ENCODE data around the gene EOLA2. TPM values are rescaled to one million over a fixed set of nuclear protein-coding genes. Genes with fewer than 3 reads are reported as not detected.

The EOLA2 gene
- total RNA-seq, 1 experiment from 2014 or later, result 41.2 TPM

DNA sequence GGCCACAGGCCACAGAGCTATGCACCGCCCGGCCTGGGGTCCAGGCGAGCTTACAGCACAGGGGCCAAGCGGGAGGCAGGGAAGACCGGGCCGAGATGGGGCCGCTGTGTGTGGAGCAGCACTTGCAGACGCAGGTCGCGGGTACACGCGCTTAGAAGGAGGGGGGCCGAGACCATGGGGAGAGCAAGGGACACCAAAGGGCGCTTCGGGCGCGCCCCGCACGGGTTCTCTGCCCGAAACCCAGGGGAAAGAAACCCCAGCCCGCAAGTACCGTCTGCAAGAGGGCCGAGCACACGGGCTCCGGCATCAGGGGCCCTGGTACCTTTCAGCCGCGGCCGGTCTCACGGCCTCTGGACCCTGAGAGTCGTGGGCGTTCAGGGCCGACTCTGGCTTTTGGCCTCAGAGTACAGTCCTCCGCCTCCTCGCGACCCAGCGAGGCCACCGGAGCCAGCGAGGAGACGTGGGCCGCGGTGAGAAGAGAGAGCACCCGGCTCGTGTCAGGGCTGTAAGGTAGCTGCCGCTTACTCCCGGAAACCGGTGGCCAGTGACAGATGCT, 342 bp downstream of the EOLA2 start:
- H3K4me1 Mint-ChIP-seq, result 0 out of 2 replicates have a peak, but pooled peaks cover 2% of the 10 kb centered on the region
- ChIA-PET CTCF (interaction anchor here (0.6 to 3.7 kb wide), 16 partner anchors 12 to 746 kb away, joined by 3 to 22 read pairs (median 4); partner anchors contain the start of genes EOLA1, MAGEA8 and MTM1), POLR2A (interaction anchor here (0.6 kb wide), 1 partner anchor 397 kb away, joined by 4 read pairs; the partner anchor contains the start of gene EOLA1)
- DNase-seq (ENCODE audit: low spot score) (no peak), ATAC-seq (no peak)
- peak overlapping the region; percentile 77 for H3K4me3 Mint-ChIP-seq
- peak overlapping the region; percentile 99 for H3K27ac Mint-ChIP-seq
- no peaks in the 10 kb centered on the region for H3K27me3 Mint-ChIP-seq (ENCODE audit: low read depth)
- no peaks in the 10 kb centered on the region; the same call in 1 of the 2 replicates for H3K36me3 Mint-ChIP-seq
- no peaks in the 10 kb centered on the region for H3K9me3 Mint-ChIP-seq
- no peak for TF ChIP-seq NR2C2 (CRISPR knock-in tag; IDR thresholded peaks at IDR 0.05)
- TF ChIP-seq, protein P1, sequence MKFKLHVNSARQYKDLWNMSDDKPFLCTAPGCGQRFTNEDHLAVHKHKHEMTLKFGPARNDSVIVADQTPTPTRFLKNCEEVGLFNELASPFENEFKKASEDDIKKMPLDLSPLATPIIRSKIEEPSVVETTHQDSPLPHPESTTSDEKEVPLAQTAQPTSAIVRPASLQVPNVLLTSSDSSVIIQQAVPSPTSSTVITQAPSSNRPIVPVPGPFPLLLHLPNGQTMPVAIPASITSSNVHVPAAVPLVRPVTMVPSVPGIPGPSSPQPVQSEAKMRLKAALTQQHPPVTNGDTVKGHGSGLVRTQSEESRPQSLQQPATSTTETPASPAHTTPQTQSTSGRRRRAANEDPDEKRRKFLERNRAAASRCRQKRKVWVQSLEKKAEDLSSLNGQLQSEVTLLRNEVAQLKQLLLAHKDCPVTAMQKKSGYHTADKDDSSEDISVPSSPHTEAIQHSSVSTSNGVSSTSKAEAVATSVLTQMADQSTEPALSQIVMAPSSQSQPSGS (CRISPR knock-in tag; IDR thresholded peaks at IDR 0.05; ENCODE audit: borderline replicate concordance, low read depth), result no peak
- TF ChIP-seq, protein P2, sequence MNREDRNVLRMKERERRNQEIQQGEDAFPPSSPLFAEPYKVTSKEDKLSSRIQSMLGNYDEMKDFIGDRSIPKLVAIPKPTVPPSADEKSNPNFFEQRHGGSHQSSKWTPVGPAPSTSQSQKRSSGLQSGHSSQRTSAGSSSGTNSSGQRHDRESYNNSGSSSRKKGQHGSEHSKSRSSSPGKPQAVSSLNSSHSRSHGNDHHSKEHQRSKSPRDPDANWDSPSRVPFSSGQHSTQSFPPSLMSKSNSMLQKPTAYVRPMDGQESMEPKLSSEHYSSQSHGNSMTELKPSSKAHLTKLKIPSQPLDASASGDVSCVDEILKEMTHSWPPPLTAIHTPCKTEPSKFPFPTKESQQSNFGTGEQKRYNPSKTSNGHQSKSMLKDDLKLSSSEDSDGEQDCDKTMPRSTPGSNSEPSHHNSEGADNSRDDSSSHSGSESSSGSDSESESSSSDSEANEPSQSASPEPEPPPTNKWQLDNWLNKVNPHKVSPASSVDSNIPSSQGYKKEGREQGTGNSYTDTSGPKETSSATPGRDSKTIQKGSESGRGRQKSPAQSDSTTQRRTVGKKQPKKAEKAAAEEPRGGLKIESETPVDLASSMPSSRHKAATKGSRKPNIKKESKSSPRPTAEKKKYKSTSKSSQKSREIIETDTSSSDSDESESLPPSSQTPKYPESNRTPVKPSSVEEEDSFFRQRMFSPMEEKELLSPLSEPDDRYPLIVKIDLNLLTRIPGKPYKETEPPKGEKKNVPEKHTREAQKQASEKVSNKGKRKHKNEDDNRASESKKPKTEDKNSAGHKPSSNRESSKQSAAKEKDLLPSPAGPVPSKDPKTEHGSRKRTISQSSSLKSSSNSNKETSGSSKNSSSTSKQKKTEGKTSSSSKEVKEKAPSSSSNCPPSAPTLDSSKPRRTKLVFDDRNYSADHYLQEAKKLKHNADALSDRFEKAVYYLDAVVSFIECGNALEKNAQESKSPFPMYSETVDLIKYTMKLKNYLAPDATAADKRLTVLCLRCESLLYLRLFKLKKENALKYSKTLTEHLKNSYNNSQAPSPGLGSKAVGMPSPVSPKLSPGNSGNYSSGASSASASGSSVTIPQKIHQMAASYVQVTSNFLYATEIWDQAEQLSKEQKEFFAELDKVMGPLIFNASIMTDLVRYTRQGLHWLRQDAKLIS (CRISPR knock-in tag; IDR thresholded peaks at IDR 0.05; ENCODE audit: borderline replicate concordance), result no peak
- TF ChIP-seq RORB (CRISPR knock-in tag; IDR thresholded peaks at IDR 0.05), result no peak
- TF ChIP-seq, protein P3, sequence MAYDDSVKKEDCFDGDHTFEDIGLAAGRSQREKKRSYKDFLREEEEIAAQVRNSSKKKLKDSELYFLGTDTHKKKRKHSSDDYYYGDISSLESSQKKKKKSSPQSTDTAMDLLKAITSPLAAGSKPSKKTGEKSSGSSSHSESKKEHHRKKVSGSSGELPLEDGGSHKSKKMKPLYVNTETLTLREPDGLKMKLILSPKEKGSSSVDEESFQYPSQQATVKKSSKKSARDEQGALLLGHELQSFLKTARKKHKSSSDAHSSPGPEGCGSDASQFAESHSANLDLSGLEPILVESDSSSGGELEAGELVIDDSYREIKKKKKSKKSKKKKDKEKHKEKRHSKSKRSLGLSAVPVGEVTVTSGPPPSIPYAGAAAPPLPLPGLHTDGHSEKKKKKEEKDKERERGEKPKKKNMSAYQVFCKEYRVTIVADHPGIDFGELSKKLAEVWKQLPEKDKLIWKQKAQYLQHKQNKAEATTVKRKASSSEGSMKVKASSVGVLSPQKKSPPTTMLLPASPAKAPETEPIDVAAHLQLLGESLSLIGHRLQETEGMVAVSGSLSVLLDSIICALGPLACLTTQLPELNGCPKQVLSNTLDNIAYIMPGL (CRISPR knock-in tag; IDR thresholded peaks at IDR 0.05), result no peak
- TF ChIP-seq ZNF396 (CRISPR knock-in tag; IDR thresholded peaks at IDR 0.05; ENCODE audit: borderline replicate concordance), result no peak
- TF ChIP-seq IRF2 (CRISPR knock-in tag; IDR thresholded peaks at IDR 0.05; ENCODE audit: borderline replicate concordance, low read depth), result no peak
- TF ChIP-seq TEAD1 (CRISPR knock-in tag; IDR thresholded peaks at IDR 0.05), result no peak
- TF ChIP-seq, protein P4, sequence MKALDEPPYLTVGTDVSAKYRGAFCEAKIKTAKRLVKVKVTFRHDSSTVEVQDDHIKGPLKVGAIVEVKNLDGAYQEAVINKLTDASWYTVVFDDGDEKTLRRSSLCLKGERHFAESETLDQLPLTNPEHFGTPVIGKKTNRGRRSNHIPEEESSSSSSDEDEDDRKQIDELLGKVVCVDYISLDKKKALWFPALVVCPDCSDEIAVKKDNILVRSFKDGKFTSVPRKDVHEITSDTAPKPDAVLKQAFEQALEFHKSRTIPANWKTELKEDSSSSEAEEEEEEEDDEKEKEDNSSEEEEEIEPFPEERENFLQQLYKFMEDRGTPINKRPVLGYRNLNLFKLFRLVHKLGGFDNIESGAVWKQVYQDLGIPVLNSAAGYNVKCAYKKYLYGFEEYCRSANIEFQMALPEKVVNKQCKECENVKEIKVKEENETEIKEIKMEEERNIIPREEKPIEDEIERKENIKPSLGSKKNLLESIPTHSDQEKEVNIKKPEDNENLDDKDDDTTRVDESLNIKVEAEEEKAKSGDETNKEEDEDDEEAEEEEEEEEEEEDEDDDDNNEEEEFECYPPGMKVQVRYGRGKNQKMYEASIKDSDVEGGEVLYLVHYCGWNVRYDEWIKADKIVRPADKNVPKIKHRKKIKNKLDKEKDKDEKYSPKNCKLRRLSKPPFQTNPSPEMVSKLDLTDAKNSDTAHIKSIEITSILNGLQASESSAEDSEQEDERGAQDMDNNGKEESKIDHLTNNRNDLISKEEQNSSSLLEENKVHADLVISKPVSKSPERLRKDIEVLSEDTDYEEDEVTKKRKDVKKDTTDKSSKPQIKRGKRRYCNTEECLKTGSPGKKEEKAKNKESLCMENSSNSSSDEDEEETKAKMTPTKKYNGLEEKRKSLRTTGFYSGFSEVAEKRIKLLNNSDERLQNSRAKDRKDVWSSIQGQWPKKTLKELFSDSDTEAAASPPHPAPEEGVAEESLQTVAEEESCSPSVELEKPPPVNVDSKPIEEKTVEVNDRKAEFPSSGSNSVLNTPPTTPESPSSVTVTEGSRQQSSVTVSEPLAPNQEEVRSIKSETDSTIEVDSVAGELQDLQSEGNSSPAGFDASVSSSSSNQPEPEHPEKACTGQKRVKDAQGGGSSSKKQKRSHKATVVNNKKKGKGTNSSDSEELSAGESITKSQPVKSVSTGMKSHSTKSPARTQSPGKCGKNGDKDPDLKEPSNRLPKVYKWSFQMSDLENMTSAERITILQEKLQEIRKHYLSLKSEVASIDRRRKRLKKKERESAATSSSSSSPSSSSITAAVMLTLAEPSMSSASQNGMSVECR (CRISPR knock-in tag; IDR thresholded peaks at IDR 0.05; ENCODE audit: borderline replicate concordance), result no peak
- TF ChIP-seq, protein P5, sequence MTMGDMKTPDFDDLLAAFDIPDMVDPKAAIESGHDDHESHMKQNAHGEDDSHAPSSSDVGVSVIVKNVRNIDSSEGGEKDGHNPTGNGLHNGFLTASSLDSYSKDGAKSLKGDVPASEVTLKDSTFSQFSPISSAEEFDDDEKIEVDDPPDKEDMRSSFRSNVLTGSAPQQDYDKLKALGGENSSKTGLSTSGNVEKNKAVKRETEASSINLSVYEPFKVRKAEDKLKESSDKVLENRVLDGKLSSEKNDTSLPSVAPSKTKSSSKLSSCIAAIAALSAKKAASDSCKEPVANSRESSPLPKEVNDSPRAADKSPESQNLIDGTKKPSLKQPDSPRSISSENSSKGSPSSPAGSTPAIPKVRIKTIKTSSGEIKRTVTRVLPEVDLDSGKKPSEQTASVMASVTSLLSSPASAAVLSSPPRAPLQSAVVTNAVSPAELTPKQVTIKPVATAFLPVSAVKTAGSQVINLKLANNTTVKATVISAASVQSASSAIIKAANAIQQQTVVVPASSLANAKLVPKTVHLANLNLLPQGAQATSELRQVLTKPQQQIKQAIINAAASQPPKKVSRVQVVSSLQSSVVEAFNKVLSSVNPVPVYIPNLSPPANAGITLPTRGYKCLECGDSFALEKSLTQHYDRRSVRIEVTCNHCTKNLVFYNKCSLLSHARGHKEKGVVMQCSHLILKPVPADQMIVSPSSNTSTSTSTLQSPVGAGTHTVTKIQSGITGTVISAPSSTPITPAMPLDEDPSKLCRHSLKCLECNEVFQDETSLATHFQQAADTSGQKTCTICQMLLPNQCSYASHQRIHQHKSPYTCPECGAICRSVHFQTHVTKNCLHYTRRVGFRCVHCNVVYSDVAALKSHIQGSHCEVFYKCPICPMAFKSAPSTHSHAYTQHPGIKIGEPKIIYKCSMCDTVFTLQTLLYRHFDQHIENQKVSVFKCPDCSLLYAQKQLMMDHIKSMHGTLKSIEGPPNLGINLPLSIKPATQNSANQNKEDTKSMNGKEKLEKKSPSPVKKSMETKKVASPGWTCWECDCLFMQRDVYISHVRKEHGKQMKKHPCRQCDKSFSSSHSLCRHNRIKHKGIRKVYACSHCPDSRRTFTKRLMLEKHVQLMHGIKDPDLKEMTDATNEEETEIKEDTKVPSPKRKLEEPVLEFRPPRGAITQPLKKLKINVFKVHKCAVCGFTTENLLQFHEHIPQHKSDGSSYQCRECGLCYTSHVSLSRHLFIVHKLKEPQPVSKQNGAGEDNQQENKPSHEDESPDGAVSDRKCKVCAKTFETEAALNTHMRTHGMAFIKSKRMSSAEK (CRISPR knock-in tag; IDR thresholded peaks at IDR 0.05; ENCODE audit: borderline replicate concordance), result no peak
- TF ChIP-seq, protein P6, sequence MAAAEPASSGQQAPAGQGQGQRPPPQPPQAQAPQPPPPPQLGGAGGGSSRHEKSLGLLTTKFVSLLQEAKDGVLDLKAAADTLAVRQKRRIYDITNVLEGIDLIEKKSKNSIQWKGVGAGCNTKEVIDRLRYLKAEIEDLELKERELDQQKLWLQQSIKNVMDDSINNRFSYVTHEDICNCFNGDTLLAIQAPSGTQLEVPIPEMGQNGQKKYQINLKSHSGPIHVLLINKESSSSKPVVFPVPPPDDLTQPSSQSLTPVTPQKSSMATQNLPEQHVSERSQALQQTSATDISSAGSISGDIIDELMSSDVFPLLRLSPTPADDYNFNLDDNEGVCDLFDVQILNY (CRISPR knock-in tag; IDR thresholded peaks at IDR 0.05), result no peak
- TF ChIP-seq RELA (CRISPR knock-in tag; IDR thresholded peaks at IDR 0.05; ENCODE audit: borderline replicate concordance), result no peak
- TF ChIP-seq TP53 (CRISPR knock-in tag; IDR thresholded peaks at IDR 0.05), result no peak
- TF ChIP-seq, protein P7, sequence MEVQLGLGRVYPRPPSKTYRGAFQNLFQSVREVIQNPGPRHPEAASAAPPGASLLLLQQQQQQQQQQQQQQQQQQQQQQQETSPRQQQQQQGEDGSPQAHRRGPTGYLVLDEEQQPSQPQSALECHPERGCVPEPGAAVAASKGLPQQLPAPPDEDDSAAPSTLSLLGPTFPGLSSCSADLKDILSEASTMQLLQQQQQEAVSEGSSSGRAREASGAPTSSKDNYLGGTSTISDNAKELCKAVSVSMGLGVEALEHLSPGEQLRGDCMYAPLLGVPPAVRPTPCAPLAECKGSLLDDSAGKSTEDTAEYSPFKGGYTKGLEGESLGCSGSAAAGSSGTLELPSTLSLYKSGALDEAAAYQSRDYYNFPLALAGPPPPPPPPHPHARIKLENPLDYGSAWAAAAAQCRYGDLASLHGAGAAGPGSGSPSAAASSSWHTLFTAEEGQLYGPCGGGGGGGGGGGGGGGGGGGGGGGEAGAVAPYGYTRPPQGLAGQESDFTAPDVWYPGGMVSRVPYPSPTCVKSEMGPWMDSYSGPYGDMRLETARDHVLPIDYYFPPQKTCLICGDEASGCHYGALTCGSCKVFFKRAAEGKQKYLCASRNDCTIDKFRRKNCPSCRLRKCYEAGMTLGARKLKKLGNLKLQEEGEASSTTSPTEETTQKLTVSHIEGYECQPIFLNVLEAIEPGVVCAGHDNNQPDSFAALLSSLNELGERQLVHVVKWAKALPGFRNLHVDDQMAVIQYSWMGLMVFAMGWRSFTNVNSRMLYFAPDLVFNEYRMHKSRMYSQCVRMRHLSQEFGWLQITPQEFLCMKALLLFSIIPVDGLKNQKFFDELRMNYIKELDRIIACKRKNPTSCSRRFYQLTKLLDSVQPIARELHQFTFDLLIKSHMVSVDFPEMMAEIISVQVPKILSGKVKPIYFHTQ (CRISPR knock-in tag; IDR thresholded peaks at IDR 0.05), result no peak
- no peak for TF ChIP-seq NFE2L1 (CRISPR knock-in tag; IDR thresholded peaks at IDR 0.05)
- no peak for TF ChIP-seq FOXJ3 (CRISPR knock-in tag; IDR thresholded peaks at IDR 0.05; ENCODE audit: borderline replicate concordance)
- no peak for TF ChIP-seq NR3C1 (CRISPR knock-in tag; conservative IDR thresholded peaks at IDR 0.05; ENCODE audit: low read depth)

Data from WTC11 (cell line).